ENCODE measurements around the gene ZNF438.

GRCh38 chr10:31025142-31025541 lies 6.5 kb downstream of the ZNF438 start:
- no peak for TF ChIP-seq CTCF (IDR thresholded peaks at IDR 0.05; ENCODE audit: insufficient read depth, low read length)
- no peak for TF ChIP-seq POLR2AphosphoS5 (IDR thresholded peaks at IDR 0.05; ENCODE audit: low read depth)
